Keratinocyte (primary cell): ENCODE results near the gene PRKCA. TPM values are rescaled to one million over a fixed set of nuclear protein-coding genes. Genes with fewer than 3 reads are reported as not detected.

Source experiments
- DNase-seq: peaks from one replicate; pipeline ENCODE4 v3.0.0-alpha.2; 2011; ENCODE audit warnings: low read depth, missing footprints, low spot score
- FAIRE-seq: peaks from 2 replicates; lab custom pipeline; 2011; peaks lifted over from hg19 to GRCh38; lab: Jason Lieb, UNC
- H2AFZ ChIP-seq: 2 replicates; pipeline ENCODE4 v1.6.0; 2012; ENCODE audit warnings: low read length, control low read depth, inconsistent platforms; ENCODE audit not compliant: control insufficient read depth
- H3K27ac ChIP-seq: 2 replicates; pipeline ENCODE4 v1.5.1; 2011; ENCODE audit warnings: low read length; ENCODE audit not compliant: control insufficient read depth, insufficient read depth
- H3K27me3 ChIP-seq: 3 replicates; pipeline ENCODE4 v1.6.0; 2011; ENCODE audit warnings: low read length; ENCODE audit not compliant: control insufficient read depth, insufficient read depth; ENCODE audit errors: extremely low read depth
- H3K36me3 ChIP-seq, 2 experiments: 2 replicates in 1 of 2; 3 replicates in 1 of 2; pipeline ENCODE4 v1.5.1; 2011; ENCODE audit warnings: low read length in 2 of 2, mild to moderate bottlenecking in 1 of 2; ENCODE audit not compliant: control insufficient read depth in 2 of 2, insufficient read depth in 2 of 2; ENCODE audit errors: extremely low read depth in 1 of 2
- H3K4me1 ChIP-seq: 3 replicates; pipeline ENCODE4 v1.5.1; 2011; ENCODE audit warnings: low read length; ENCODE audit not compliant: control insufficient read depth, insufficient read depth; ENCODE audit errors: extremely low read depth
- H3K4me2 ChIP-seq: 3 replicates; pipeline ENCODE4 v1.6.0; 2011; ENCODE audit warnings: low read depth, low read length; ENCODE audit not compliant: control insufficient read depth, insufficient read depth; ENCODE audit errors: extremely low read depth
- H3K4me3 ChIP-seq, 3 experiments: fragments of 200-600 bp in 1 of 3; sonication (generic) in 1 of 3; 2 replicates in 2 of 3; 3 replicates in 1 of 3; pipeline ENCODE4 v1.5.1; 2011 to 2016; ENCODE audit warnings: low read length in 3 of 3, mild to moderate bottlenecking in 3 of 3, control low read depth in 2 of 3, inconsistent platforms in 1 of 3, low read depth in 1 of 3, mixed read lengths in 1 of 3, mixed run types in 1 of 3, moderate library complexity in 1 of 3; ENCODE audit not compliant: control insufficient read depth in 2 of 3, insufficient read depth in 2 of 3; ENCODE audit errors: extremely low read depth in 1 of 3
- H3K79me2 ChIP-seq: 2 replicates; pipeline ENCODE4 v1.6.0; 2012; ENCODE audit warnings: low read length; ENCODE audit not compliant: control insufficient read depth, insufficient read depth
- H3K9ac ChIP-seq: 3 replicates; pipeline ENCODE4 v1.6.0; 2011; ENCODE audit warnings: low read length; ENCODE audit not compliant: control insufficient read depth, insufficient read depth; ENCODE audit errors: extremely low read depth
- H3K9me1 ChIP-seq: 3 replicates; pipeline ENCODE4 v1.6.0; 2011; ENCODE audit warnings: low read length; ENCODE audit not compliant: control insufficient read depth, insufficient read depth; ENCODE audit errors: extremely low read depth
- H3K9me3 ChIP-seq: 2 replicates; pipeline ENCODE4 v1.5.1; 2012; ENCODE audit warnings: low read depth, low read length; ENCODE audit not compliant: control insufficient read depth
- H4K20me1 ChIP-seq: 3 replicates; pipeline ENCODE4 v1.6.0; 2011; ENCODE audit warnings: low read length; ENCODE audit not compliant: control insufficient read depth, insufficient read depth; ENCODE audit errors: extremely low read depth
- CTCF ChIP-seq, 3 experiments: IDR thresholded peaks in 1 of 3; conservative IDR thresholded peaks in 1 of 3; optimal IDR thresholded peaks in 1 of 3; 2 replicates in 2 of 3; 3 replicates in 1 of 3; pipeline versions ENCODE3 to v1.5.1; 2011; ENCODE audit warnings: low read length in 3 of 3, mild to moderate bottlenecking in 3 of 3, moderate library complexity in 2 of 3, control low read depth in 1 of 3, inconsistent platforms in 1 of 3; ENCODE audit not compliant: insufficient read depth in 2 of 3; ENCODE audit errors: extremely low read depth in 1 of 3
- EZH2 ChIP-seq: IDR thresholded peaks from one replicate; pipeline ENCODE4 v1.6.1; 2012; ENCODE audit warnings: inconsistent platforms, mild to moderate bottlenecking, low read length, moderate library complexity
- dilution Hi-C: fragments of 300-500 bp; cut with MboI; formaldehyde crosslinking; loops from one replicate; pipeline ENCODE4 v1.7.0; 2020; ENCODE audit warnings: low sequenced_read_pairs; ENCODE audit not compliant: extremely low pct_ligation_motif_present
- polyA plus RNA-seq, 5 experiments: library from polyadenylated mRNA; depleted of rRNA in 3 of 5; stranded (reverse) in 3 of 5; stranded (forward) in 1 of 5; unstranded in 1 of 5; fragments of >200 nt; gene quantifications; 1 replicate in 1 of 5; 2 replicates in 3 of 5; 3 replicates in 1 of 5; pipeline versions ENCODE4 v1.2.1 to v1.2.3, GENCODE V29; 2011 to 2012; ENCODE audit warnings: missing spikeins in 2 of 5, low read depth in 1 of 5, low replicate concordance in 1 of 5

The PRKCA gene
- polyA plus RNA-seq, 1 donor (not counting 4 experiments of a cell fraction or from before 2014, with no cell fraction given): 3.6 TPM

- DNase-seq: no peak
- Histone ChIP-seq H3K27me3 (no peaks in the 10 kb centered on the region), H4K20me1 (no peaks in the 10 kb centered on the region), H3K4me2 (peak overlapping the region; percentile 34), H3K27ac (no peak overlapping the region), H2AFZ (no peak overlapping the region), H3K36me3 (no peaks in the 10 kb centered on the region), H3K9ac (no peak overlapping the region), H3K9me3 (no peaks in the 10 kb centered on the region), H3K9me1 (no peaks in the 10 kb centered on the region), H3K4me1 (peaks cover 48% of the 10 kb centered on the region), H3K4me3 (no peak overlapping the region), H3K79me2 (no peaks in the 10 kb centered on the region)
- no peak for FAIRE-seq
- TF ChIP-seq EZH2: no peak
- no peak for TF ChIP-seq CTCF (optimal IDR thresholded peaks at IDR 0.05 in 1 of 3, IDR thresholded peaks at IDR 0.05 in 1 of 3, conservative IDR thresholded peaks at IDR 0.05 in 1 of 3; ENCODE audit: extremely low read depth in 1 of 3, insufficient read depth in 2 of 3, low read length in 3 of 3)
- dilution Hi-C loops: no loop called here
Observed at GRCh38 chr17:66511135-66511534, 208.7 kb downstream of the PRKCA start.

- peaks cover 24% of the 10 kb centered on the region for H3K4me1 ChIP-seq
Observed at GRCh38 chr17:66514227-66514806, 211.9 kb downstream of the PRKCA start.

More at GRCh38 chr17:66514227-66514806, 211.9 kb downstream of the PRKCA start:
- Histone ChIP-seq H3K9me1 (no peaks in the 10 kb centered on the region), H3K4me3 (no peak overlapping the region), H3K27ac (no peak overlapping the region), H3K9ac (no peak overlapping the region), H3K79me2 (no peaks in the 10 kb centered on the region), H3K9me3 (no peaks in the 10 kb centered on the region), H3K36me3 (no peaks in the 10 kb centered on the region), H3K27me3 (no peaks in the 10 kb centered on the region), H4K20me1 (no peaks in the 10 kb centered on the region), H2AFZ (no peak overlapping the region), H3K4me2 (no peak overlapping the region)
- FAIRE-seq (no peak), DNase-seq (no peak)
- dilution Hi-C loops: no loop called here
- no peak for TF ChIP-seq CTCF (optimal IDR thresholded peaks at IDR 0.05 in 1 of 3, IDR thresholded peaks at IDR 0.05 in 1 of 3, conservative IDR thresholded peaks at IDR 0.05 in 1 of 3; ENCODE audit: extremely low read depth in 1 of 3, insufficient read depth in 2 of 3, low read length in 3 of 3)
- TF ChIP-seq EZH2: no peak
